Measurements from ENCODE around the gene MRPL48.

Gene MRPL48

GRCh38 chr11:73830261-73830660, 42.6 kb downstream of the MRPL48 start:
- TF ChIP-seq, protein P1, sequence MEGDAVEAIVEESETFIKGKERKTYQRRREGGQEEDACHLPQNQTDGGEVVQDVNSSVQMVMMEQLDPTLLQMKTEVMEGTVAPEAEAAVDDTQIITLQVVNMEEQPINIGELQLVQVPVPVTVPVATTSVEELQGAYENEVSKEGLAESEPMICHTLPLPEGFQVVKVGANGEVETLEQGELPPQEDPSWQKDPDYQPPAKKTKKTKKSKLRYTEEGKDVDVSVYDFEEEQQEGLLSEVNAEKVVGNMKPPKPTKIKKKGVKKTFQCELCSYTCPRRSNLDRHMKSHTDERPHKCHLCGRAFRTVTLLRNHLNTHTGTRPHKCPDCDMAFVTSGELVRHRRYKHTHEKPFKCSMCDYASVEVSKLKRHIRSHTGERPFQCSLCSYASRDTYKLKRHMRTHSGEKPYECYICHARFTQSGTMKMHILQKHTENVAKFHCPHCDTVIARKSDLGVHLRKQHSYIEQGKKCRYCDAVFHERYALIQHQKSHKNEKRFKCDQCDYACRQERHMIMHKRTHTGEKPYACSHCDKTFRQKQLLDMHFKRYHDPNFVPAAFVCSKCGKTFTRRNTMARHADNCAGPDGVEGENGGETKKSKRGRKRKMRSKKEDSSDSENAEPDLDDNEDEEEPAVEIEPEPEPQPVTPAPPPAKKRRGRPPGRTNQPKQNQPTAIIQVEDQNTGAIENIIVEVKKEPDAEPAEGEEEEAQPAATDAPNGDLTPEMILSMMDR (conservative IDR thresholded peaks at IDR 0.05; ENCODE audit: low read depth), result no peak
- H3K27ac ChIP-seq, result no peak overlapping the region
- CTCF ChIA-PET, result interaction anchor here (0.7 kb wide), 1 partner anchor 16 kb away, joined by 4 read pairs; no protein-coding TSS in a partner anchor
- no peak for DNase-seq (ENCODE audit: low spot score)
- POLR2A ChIA-PET (ENCODE audit: low non-redundant PET), result interaction anchor here (0.6 kb wide), 1 partner anchor 16 kb away, joined by 5 read pairs; no protein-coding TSS in a partner anchor

- ChIA-PET CTCF (no interaction called here), POLR2A (ENCODE audit: low non-redundant PET) (no interaction called here)
- TF ChIP-seq, protein P1 (conservative IDR thresholded peaks at IDR 0.05; ENCODE audit: low read depth), result no peak
- DNase-seq (ENCODE audit: low spot score), result no peak
- H3K27ac ChIP-seq, result no peak overlapping the region
Observed at GRCh38 chr11:73833067-73833466, 45.4 kb downstream of the MRPL48 start.

DNA sequence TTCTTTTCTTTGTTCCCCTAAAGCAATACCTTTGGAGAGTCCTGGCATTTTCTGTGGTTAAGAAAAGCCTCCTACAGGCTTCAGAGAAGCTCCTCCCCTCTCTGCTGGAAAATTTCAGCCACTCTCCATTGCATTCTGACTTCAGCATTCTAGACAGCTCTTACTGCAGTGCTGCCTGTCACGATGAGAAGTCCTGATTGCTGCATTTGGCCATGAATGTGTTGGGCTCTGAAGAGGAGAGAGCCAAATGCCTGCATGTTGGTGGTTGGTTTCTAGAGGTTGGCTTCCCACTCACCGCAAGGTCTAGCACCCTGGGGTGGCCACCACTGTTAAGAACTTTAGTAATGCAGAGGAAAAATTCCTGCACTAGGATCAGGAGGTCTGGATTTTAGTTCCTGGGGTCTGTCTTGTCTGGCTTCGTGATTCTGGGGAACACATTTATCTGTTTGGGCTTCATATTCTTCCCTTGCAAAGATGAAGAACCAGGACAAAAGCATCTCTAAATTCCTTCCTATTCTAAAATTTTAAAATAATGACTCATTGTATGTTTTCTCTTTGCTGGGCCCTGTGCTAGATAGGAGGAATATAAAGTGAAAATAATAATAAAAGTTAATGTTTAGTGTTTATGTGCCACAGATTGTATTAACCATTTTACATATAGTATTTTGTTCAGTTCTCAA, 50.9 kb downstream of the MRPL48 start:
- TF ChIP-seq, protein P1 (conservative IDR thresholded peaks at IDR 0.05; ENCODE audit: low read depth), result no peak
- POLR2A ChIA-PET (ENCODE audit: low non-redundant PET), result no interaction called here
- DNase-seq (ENCODE audit: low spot score), result no peak
- CTCF ChIA-PET, result no interaction called here
- no peak overlapping the region for H3K27ac ChIP-seq

DNA sequence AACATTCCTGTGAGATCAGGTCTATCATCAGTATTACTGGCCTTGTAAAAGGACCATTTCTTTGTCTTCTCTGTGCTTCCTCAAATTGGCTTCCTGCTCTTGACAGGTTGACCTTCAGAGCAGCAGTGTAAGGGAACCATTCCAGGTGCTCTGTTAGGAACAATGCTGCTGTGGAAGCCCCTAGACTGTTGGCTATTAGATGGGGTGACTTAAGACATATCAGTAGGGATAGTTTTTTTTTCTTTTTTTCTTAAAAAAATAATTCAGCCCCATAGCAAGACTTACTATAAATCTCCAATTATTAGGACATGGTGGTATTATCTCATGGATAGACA, 51.4 kb downstream of the MRPL48 start:
- H3K27ac ChIP-seq, result no peak overlapping the region
- DNase-seq (ENCODE audit: low spot score), result no peak
- ChIA-PET POLR2A (ENCODE audit: low non-redundant PET) (no interaction called here), CTCF (no interaction called here)
- TF ChIP-seq, protein P1 (conservative IDR thresholded peaks at IDR 0.05; ENCODE audit: low read depth), result no peak

- no peak overlapping the region for H3K27ac ChIP-seq
- POLR2A ChIA-PET (ENCODE audit: low non-redundant PET), result no interaction called here
- TF ChIP-seq, protein P1 (conservative IDR thresholded peaks at IDR 0.05; ENCODE audit: low read depth), result no peak
- CTCF ChIA-PET, result no interaction called here
- DNase-seq (ENCODE audit: low spot score), result no peak
Observed at GRCh38 chr11:73851046-73851764, 63.5 kb downstream of the MRPL48 start.

DNA sequence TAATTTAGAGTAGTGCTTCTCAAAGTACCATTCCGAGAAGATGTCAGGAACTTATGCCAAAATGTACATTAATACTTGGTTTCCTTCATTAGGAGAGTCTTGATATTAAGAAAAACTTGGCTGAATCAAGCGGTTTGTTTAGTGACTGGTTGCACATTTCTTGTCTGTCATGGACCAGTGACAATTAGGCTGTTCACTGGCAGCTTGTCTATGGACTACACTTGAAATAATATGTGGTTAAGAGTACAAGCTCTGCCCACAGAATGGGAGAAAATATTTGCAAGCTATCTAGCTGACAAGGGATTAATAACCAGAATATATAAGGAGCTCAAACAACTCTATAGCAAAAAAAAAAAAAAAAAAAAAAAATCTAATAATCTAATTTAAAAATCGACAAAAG, 64.4 kb downstream of the MRPL48 start:
- no peak for DNase-seq (ENCODE audit: low spot score)
- CTCF ChIA-PET, result no interaction called here
- no peak overlapping the region for H3K27ac ChIP-seq
- POLR2A ChIA-PET (ENCODE audit: low non-redundant PET), result interaction anchor here (0.6 kb wide), 1 partner anchor 1627 kb away, joined by 6 read pairs; the partner anchor contains the start of gene INPPL1
- TF ChIP-seq, protein P1 (conservative IDR thresholded peaks at IDR 0.05; ENCODE audit: low read depth), result no peak
